Measurements from ENCODE around the gene MDGA2.

Gene MDGA2

GRCh38 chr14:47557894-47558293 lies 117.5 kb downstream of the MDGA2 start:
- no peaks in the 10 kb centered on the region for H3K36me3 Mint-ChIP-seq (ENCODE audit: low read depth)
- H3K9me3 Mint-ChIP-seq = no peaks in the 10 kb centered on the region
- H3K4me1 Mint-ChIP-seq = no peaks in the 10 kb centered on the region
- H3K4me3 Mint-ChIP-seq = no peak overlapping the region
- TF ChIP-seq CTCF (IDR thresholded peaks at IDR 0.05; ENCODE audit: unreplicated experiment in 3 of 3) = no peak
- H3K27ac Mint-ChIP-seq = no peak overlapping the region
- H3K27me3 Mint-ChIP-seq (ENCODE audit: low read depth) = no peaks in the 10 kb centered on the region

DNA sequence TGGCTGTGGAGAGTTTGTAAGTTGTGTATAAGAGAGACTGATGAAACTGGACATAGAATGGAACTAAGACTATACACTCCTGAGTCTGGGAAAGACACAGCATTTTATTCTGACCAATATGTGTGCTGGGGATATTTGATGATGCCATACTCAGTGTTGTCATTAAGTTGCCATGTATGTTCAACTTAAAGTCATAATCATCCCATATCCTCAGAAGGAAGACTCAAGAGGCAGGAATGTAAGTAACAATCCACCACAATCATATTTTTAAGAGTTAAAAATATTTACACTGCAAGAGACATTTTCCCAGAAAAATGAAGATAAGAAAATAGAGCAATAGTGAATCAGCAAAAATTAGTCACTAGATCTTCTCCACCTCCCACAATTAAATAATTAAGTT lies 120.1 kb downstream of the MDGA2 start:
- H3K9me3 Mint-ChIP-seq = no peaks in the 10 kb centered on the region
- TF ChIP-seq CTCF (IDR thresholded peaks at IDR 0.05; ENCODE audit: unreplicated experiment in 3 of 3) = no peak
- H3K4me1 Mint-ChIP-seq = no peaks in the 10 kb centered on the region
- H3K27ac Mint-ChIP-seq = no peak overlapping the region
- H3K4me3 Mint-ChIP-seq = no peak overlapping the region
- no peaks in the 10 kb centered on the region for H3K27me3 Mint-ChIP-seq (ENCODE audit: low read depth)
- no peaks in the 10 kb centered on the region for H3K36me3 Mint-ChIP-seq (ENCODE audit: low read depth)

DNA sequence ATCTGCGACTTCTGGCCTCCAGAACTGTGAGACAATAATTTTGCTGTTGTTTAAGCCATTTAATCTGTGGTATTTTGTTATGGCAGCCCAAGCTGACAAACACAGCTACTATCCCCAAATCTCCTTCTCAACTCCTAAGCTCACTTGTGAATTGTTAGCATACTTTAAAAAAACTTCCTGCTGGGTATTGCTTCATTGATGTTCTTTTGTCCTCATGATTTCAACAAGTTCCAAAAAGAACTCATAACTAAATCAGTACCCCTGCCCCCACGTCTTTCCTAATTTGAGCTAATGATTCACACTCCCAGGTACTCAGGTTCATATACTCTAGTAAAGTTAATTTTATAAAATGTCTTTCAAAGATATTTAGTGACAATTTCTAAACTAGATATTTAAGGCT lies 125.5 kb downstream of the MDGA2 start:
- no peak for TF ChIP-seq CTCF (IDR thresholded peaks at IDR 0.05; ENCODE audit: unreplicated experiment in 3 of 3)
- Mint-ChIP-seq H3K27ac (no peak overlapping the region), H3K27me3 (ENCODE audit: low read depth) (no peaks in the 10 kb centered on the region), H3K9me3 (no peaks in the 10 kb centered on the region), H3K4me1 (no peaks in the 10 kb centered on the region), H3K36me3 (ENCODE audit: low read depth) (no peaks in the 10 kb centered on the region), H3K4me3 (no peak overlapping the region)

DNA sequence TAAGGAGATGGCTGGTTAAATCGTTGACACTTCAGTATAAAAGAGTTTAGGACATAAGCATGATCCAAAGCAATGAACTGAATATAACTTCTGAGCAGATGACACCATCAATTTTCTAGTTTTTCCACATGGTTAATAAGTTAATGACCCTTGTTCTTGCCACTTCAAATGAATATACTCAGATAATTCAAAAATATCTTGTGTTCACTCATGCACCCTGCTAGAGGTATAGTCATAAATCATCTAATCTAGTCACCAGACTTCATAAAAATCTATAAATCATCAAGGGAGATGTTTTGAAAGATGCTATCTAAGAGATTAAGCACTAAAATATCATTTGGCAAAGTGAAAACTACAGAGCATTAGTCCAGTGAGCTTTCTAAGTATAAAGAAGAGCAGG lies 131.9 kb downstream of the MDGA2 start:
- Mint-ChIP-seq H3K36me3 (ENCODE audit: low read depth) (no peaks in the 10 kb centered on the region), H3K4me3 (no peak overlapping the region), H3K27ac (peak overlapping the region in 1 of 3 experiments; percentile 1), H3K9me3 (no peaks in the 10 kb centered on the region), H3K27me3 (ENCODE audit: low read depth) (no peaks in the 10 kb centered on the region), H3K4me1 (peaks cover 7% of the 10 kb centered on the region)
- no peak for TF ChIP-seq CTCF (IDR thresholded peaks at IDR 0.05; ENCODE audit: unreplicated experiment in 3 of 3)

GRCh38 chr14:47541662-47542061 lies 133.7 kb downstream of the MDGA2 start:
- TF ChIP-seq CTCF (IDR thresholded peaks at IDR 0.05; ENCODE audit: unreplicated experiment in 3 of 3) = no peak
- peaks cover 11% of the 10 kb centered on the region for H3K4me1 Mint-ChIP-seq
- no peaks in the 10 kb centered on the region for H3K27me3 Mint-ChIP-seq (ENCODE audit: low read depth)
- H3K27ac Mint-ChIP-seq = peak overlapping the region; percentile 1 to 82 (median 42)
- no peaks in the 10 kb centered on the region for H3K9me3 Mint-ChIP-seq
- peak overlapping the region in 1 of 3 experiments; percentile 43 for H3K4me3 Mint-ChIP-seq
- H3K36me3 Mint-ChIP-seq (ENCODE audit: low read depth) = no peaks in the 10 kb centered on the region

DNA sequence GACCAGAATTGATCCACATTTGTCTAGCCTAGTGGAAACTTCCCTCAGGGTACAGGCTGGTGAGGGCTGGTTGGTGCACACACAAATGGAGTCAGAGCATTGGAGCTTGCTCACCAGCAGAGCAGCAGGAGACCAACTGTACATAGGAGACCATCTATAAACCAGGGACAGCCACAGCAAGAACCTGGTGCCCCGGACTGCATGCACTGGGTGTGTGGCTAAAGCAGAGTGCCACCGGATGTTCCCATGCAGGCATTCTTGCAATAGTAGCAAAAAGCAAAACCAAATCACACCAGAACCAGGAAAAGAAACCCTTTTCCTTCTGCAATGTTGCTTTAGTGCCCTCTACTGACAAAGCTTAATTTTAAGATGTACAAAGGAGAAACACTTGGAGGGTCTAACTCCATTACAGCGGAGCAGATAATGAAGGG lies 136.4 kb downstream of the MDGA2 start:
- H3K9me3 Mint-ChIP-seq = no peaks in the 10 kb centered on the region
- peak overlapping the region in 2 of 3 experiments; percentile 10 to 18 for H3K27ac Mint-ChIP-seq
- H3K4me1 Mint-ChIP-seq = peaks cover 24% of the 10 kb centered on the region
- TF ChIP-seq CTCF (IDR thresholded peaks at IDR 0.05; ENCODE audit: unreplicated experiment in 3 of 3) = peak; percentile 44 to 51 (median 47)
- no peaks in the 10 kb centered on the region for H3K27me3 Mint-ChIP-seq (ENCODE audit: low read depth)
- no peaks in the 10 kb centered on the region for H3K36me3 Mint-ChIP-seq (ENCODE audit: low read depth)
- H3K4me3 Mint-ChIP-seq = no peak overlapping the region
